AG10803 (cell line): ENCODE data around the gene GIMAP6.
"Not testable (repeated sequence)": the region's sequence is repeated elsewhere in the genome, so short reads cannot be mapped to it uniquely, and the experiment has no call there.

Source experiments
- DNase-seq: peaks from one replicate; pipeline ENCODE4 v3.0.0; 2010; ENCODE audit warnings: low read depth
- H3K4me3 ChIP-seq: 2 replicates; pipeline ENCODE4 v1.5.1; 2011; ENCODE audit warnings: mild to moderate bottlenecking, low read length, control low read depth
- TF ChIP-seq, protein P1 (sequence below): conservative IDR thresholded peaks from 2 replicates; pipeline ENCODE4 v1.5.1; 2011; ENCODE audit warnings: mild to moderate bottlenecking, low read length, control low read depth, inconsistent platforms

The GIMAP6 gene

GRCh38 chr7:150666412-150666811 is 34.2 kb upstream of the GIMAP6 start:
- no peak overlapping the region for H3K4me3 ChIP-seq
- DNase-seq = no peak
- TF ChIP-seq, protein P1, sequence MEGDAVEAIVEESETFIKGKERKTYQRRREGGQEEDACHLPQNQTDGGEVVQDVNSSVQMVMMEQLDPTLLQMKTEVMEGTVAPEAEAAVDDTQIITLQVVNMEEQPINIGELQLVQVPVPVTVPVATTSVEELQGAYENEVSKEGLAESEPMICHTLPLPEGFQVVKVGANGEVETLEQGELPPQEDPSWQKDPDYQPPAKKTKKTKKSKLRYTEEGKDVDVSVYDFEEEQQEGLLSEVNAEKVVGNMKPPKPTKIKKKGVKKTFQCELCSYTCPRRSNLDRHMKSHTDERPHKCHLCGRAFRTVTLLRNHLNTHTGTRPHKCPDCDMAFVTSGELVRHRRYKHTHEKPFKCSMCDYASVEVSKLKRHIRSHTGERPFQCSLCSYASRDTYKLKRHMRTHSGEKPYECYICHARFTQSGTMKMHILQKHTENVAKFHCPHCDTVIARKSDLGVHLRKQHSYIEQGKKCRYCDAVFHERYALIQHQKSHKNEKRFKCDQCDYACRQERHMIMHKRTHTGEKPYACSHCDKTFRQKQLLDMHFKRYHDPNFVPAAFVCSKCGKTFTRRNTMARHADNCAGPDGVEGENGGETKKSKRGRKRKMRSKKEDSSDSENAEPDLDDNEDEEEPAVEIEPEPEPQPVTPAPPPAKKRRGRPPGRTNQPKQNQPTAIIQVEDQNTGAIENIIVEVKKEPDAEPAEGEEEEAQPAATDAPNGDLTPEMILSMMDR = no peak

GRCh38 chr7:150665896-150666295 is 33.7 kb upstream of the GIMAP6 start:
- DNase-seq = no peak
- H3K4me3 ChIP-seq = no peak overlapping the region
- TF ChIP-seq, protein P1 = no peak

- H3K4me3 ChIP-seq = no peak overlapping the region
- TF ChIP-seq, protein P1 = no peak
- DNase-seq = no peak
Measured at GRCh38 chr7:150665089-150665748, 33.0 kb upstream of the GIMAP6 start.

DNA sequence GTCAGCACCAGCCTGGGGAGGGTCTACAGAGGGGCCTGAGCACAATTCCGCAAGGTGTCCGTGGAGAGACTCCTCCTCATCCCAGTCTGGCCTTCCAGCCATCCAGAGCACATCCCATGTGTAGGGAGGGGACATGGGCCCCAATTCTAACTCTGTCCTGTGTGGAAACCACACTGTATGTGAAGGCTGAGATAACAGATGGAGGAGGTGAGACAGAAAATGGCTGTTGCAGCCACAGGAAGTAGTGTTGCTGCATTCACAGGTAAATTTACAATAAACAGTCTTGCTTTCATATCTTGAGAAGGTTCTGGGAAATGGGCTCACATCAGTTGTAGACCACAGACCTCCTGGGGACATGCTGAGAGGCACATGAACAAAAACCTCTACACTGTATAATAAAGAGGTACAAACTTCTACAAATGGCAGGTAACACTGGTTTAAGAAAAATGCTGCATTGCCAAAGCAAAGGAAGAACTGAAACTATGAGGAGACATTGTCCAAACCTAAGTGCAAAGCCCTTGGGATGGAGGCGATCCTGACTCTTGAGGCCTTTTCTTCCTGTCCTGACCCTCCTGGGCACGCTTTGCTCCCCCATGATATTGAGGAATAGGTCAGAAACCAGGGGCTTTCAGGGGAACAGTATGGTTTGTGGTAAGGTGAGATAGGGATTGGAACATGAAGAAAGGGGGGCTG is 31.8 kb upstream of the GIMAP6 start:
- DNase-seq = no peak
- no peak overlapping the region for H3K4me3 ChIP-seq
- TF ChIP-seq, protein P1 = no peak

DNA sequence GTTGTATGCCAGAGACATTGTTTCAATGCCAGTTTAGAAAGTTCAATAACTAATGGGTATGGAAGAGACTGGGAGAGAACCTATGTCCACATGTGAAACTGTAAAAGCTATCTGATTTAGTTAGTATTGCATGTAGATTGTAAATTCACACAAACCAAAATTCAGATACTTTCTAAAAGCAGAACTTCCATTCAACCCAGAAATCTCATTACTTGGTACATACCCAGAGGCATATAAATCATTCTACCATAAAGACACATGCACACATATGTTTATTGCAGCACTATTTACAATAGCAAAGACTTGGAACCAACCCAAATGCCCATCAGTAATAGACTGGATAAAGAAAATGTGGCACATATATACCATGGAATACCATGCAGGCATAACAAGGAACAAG is 30.6 kb upstream of the GIMAP6 start:
- not testable (repeated sequence) for DNase-seq

DNA sequence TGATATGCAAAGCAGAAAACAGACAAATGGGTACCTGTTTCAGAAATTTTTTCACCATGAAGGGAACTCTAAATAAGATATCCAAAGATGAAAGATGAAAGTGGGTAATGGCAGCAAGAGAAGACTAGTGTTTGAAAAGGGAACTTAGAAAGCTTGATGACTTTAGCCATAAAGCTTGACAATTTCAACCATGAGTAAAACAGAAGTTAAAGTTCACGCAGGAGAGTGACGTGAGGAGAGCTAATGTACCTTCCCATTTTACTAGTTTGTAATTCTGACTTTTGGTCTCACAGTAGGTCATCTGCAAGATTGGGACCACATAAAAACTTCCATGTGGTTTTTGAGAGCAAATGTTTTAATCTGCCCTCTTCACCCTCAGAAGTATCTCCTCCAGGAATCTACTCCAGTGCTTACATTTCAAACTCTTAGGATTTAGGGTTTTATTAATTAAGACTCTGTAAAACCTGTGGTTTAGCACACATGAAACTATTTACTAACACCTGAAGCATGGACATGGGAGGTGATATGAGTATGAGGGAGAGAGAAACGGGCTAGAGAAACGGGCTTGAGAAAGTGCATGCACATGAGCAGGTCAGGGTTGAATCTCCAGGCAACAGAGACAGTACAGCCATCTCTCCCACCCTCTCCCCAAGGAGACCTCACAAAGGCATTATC is 28.9 kb upstream of the GIMAP6 start:
- TF ChIP-seq, protein P1 = no peak
- no peak for DNase-seq
- no peak overlapping the region for H3K4me3 ChIP-seq

More for the DNA sequence above, 30.6 kb upstream of the GIMAP6 start:
- H3K4me3 ChIP-seq = not testable (repeated sequence)

DNA sequence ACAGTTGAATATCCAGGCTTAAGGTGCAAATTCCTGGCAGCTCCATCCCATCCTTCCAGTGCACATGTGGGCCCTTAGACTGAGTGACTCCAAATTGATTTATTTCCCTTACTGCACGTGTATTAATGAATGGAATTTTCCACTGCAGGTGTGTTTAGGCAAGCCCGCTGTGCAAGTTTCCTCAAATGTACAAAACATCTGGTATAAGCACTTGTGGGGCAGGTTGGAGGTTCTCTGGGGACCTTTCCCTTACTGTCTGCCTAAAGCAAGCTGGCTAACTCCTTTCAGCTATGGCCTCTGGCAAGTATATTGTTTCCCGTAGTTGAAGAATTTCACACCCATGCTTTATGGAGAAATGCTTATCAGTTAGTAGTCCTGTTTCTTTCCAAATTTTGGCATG is 25.3 kb upstream of the GIMAP6 start:
- no peak for DNase-seq
- no peak overlapping the region for H3K4me3 ChIP-seq
- TF ChIP-seq, protein P1 = no peak
